Measurements from ENCODE around the gene CLOCK.

CLOCK gene

DNA sequence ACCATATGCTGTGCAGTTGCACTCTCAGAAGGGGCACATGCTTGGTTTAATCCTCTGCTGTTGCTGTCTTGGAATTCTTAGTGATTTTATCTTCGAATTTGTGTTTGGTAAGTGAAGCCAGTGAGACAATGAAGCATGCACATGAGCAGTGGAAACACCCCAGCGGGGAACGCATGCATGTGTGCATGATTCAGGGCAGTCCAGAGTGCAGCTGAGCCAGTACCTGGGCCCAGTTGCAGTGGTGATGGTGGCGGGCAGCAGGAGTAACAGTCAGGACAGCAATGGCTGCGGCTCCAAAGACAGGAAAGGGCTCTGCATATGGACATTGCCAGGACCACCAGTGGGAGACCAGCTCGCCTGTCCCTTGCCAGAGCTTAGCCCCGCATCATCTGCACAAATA lies 165.2 kb downstream of the CLOCK start:
- no peak for DNase-seq (ENCODE audit: low read depth)

DNA sequence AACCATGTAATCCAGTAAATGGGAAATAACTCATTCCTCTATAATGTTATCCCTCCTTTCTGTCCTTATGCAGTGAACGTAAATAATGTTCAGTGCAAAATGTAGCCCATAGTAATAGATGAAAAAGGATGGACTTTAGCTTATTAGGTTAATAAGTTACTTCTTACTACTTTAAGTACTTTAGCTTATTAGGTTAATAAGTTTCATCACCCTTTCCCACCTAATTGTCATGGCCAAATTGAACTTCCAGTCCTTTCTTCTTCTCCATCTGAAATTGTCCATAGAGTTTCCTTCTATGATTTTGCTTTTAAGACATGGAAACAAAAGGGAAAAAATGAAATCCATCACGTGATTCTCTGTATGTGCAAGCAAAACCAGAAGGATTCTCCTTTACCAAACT lies 166.1 kb downstream of the CLOCK start:
- no peak for DNase-seq (ENCODE audit: low read depth)

DNA sequence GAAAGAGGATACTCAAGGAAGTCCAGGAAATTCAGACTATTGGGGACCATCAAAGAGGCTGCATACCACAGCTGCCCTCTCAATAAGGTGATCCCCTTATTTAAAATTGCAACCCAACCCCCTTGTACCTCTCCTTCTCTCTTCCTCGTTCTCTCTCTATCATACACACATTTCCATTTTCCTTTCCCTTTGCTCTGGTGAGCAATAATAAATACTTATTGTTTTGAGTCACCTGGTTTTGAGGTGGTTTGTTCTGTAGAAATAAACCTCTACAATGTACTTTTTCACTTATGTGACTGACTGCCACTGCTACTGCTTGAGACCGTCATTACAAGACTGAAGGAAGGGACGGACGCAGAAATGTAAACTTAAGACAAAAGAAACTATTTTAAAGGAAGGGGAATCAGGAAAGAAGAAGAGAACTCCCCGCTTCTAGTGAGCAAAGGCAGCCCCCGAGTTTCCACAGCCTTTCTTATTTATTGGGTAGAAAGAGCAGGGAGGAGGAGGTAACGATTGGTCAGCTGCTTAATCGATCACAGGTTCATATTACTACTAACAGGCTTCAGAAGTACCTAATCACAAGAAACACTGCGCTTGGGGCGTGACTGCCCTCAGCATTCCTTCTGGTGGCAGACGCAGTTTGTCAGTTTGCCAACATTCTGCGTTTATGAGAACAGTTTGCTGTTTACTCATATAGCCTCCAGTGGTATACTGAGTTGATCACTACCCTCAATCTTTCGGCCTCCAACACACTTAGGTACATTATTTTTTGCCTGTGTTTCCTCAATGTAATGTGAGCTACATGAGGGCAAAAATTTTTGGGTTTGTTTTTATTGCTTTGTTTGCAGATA lies 167.9 kb downstream of the CLOCK start:
- DNase-seq (ENCODE audit: low read depth), result no peak
